ENCODE data around the gene TPRA1. TPM values are rescaled to one million over a fixed set of nuclear protein-coding genes. Genes with fewer than 3 reads are reported as not detected.

TPRA1 gene
- polyA plus RNA-seq (2013, experiment 1 of 2; ENCODE audit: insufficient read length), result 37.0 TPM
- polyA plus RNA-seq (2013, experiment 2 of 2; ENCODE audit: insufficient read length), result 25.8 TPM

DNA sequence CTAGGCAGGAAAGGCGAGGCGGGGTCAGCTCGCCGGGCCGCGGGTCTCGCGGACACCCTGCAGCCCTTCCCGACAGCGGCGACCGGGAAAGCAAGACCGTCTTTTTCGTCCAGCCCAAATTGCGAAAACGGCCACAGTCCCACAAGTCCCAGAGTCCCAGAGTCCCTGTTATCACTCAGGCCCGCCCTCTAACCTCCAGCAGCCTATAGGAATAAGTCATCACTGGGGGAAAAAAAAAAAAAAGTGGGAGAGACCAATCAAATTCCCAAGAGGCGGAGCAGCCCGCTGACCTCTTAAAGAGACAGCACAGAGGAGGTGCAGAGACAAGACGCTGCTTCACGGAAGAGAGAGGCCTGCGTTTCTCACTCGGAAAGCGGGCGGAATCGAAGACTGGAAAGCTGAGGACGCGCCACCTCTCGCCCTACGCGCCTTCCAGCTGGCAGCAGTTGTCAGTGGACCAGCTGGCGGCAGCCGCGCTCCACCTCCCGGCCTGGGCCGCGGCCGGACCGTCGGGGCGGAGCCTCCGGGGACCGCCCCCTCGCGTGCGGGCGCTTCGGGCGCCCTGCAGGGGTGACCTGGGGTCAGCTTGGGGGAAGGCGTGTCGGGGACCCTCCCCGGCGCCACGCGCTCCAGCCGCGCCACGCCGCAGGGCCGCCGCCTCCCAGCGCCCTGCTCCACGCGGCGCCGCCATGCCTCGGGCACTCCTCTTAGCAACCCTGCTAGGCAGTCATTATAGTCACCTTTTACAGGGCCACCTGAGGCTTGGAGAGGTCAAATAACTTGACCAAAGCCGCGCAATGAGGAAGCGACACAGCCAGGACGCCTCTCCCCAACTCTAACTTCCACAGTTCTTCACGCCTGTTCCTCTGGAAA is at the start of gene TPRA1:
TPRA1 (minus strand) TSS at position 141 of the 873 bp plus-strand sequence. CDS start 10,587 bp downstream, outside the sequence.
- peak; percentile 98 for DNase-seq

GRCh38 chr3:127640042-127640355 is 49.5 kb upstream of the TPRA1 start:
- DNase-seq, result no peak

GRCh38 chr3:127639173-127640041 is 48.9 kb upstream of the TPRA1 start:
- peak; percentile 37 for DNase-seq

DNA sequence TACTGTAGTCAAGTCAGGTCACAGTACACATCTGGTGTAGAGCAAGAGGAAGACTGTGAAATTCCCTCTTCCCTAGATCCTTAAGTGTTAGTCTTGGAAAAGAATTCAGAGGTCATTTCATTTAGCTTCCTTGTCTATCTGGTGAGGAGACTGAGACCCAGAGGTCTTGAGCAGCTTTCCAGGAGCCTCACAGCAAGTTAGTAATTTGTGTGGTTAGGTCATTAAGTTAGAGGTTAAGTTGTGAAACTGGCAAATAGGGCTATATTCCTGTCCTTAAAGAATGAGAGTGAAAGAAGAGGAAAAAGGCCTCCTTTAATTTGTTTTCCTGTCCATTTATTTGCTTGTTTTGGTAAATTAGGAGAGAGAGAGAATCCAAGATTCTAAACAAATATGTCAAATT is 47.4 kb upstream of the TPRA1 start:
- DNase-seq, result no peak

- DNase-seq, result peak; percentile 38
These were observed 47.0 kb upstream of the TPRA1 start for GRCh38 chr3:127637546-127637945.

GRCh38 chr3:127634653-127635052 is 44.1 kb upstream of the TPRA1 start:
- DNase-seq, result no peak

DNA sequence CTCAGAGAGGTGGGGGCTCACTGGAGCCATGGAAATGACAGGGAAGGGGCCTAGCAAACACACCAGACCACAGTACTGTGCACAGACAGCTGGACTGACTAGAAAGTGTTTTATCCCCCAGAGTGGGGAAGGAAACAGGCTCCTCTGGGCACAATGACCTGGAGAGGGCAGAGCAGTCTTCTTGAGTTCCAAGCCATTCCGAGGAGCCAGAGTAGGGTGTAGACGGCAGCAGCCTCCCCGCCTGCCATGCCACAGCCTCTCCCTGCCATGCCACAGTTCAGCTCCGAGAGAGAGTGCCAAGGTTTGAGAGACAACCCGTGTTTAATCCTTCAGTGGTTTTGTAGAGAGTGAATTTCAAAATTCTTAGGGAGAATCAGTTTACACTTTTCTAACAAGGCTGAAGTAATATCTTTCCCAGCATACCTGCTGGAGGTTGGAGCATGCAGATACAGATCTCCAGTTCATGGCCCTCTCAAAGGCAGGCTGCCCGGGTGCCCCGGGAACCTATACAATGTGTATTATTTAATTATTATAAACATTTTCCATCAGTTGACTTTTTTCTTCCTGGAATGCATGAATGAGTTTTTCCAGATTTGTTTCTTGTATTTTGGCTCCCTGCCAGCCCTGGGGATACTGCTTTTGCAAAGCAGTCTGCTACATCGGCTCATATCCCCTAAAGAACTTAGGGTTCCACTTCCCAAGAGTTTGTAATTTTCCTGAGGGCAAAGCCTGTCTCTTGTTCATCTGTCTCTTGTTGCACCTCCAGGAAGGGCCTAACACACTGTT is 41.7 kb upstream of the TPRA1 start:
- DNase-seq, result no peak

GRCh38 chr3:127630811-127631714 is 40.5 kb upstream of the TPRA1 start:
- no peak for DNase-seq

- no peak for DNase-seq
These were observed 39.2 kb upstream of the TPRA1 start for GRCh38 chr3:127629467-127630403.

DNA sequence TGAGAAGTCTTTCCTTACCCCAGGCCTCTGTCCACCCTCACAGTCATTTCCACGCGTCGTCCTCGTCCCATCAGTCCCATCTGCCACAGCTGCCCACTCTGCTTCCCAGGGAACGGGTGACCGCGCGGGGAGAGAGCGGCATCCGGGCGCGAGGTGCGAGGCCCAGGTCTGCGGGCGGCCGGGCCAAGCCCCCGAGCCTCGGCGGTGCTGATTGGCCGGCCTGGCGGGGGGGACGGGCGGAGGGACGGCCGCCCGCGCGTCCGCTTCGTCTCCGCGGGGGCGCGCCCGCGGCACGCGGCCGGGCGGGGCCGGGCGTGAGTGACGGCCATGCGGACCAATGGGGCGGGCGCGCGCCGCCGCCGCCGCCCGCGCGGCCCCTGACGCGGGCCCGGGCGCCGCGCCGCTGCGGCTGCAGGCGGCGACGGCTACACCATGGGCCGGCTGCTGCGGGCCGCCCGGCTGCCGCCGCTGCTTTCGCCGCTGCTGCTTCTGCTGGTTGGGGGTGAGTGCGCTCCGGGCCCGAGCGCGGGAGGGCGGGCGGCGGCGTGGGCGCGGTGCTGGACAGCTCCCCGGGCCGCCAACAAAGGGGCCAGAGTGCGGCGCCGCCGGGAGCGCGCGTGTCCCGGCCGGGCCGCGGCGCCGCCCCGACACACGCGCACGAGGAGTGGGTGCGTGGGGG is 38.4 kb upstream of the TPRA1 start, which contains the start of gene PODXL2:
PODXL2 (plus strand) TSS at position 398 of the 679 bp plus-strand sequence; CDS start at position 433, 35 bp downstream.
- DNase-seq, result peak; percentile 64

GRCh38 chr3:127628426-127628787 is 37.9 kb upstream of the TPRA1 start:
- no peak for DNase-seq

- DNase-seq, result peak; percentile 30
These were observed 35.3 kb upstream of the TPRA1 start for GRCh38 chr3:127625821-127626220.

- DNase-seq, result no peak
These were observed 33.5 kb upstream of the TPRA1 start for GRCh38 chr3:127624063-127624462.

DNA sequence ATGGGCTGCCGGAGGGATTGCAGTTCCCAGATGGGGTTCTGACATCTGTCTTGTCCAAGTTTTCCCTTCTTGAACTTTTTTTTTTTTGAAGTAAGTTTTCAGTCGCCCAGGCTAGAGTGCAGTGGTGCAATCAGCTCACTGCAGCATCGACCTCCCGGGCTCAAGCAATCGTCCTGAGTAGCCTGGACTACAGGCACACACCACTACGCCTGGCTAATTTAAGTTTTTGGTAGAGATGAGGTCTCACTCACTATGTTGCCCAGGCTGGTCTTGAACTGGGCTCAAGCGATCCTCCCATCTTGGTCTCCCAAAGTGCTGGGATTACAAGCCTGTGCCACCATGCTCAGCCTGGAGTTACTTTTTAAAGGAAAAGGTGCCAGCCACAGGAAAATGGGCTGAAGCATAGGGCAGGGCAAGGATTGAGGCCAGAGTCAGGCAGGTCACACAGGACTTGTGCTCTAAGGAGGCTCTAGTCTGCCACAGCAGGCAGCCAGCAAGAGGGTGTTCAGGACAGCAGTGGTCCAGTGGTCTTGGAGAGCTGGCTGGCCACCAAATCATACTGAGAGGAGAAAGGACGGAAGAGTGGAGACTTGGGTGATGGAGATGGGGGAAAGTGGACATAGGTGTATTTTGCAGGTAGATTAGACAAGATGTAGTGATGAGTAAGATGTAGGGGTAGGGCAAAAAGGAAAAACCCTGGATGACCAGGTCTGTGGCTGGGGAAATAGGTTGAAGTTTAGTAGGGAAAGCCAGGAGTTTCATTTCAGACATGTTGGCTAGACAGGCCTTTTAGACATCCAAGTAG is 32.4 kb upstream of the TPRA1 start:
- DNase-seq, result no peak

GRCh38 chr3:127622031-127622430 is 31.5 kb upstream of the TPRA1 start:
- no peak for DNase-seq

DNA sequence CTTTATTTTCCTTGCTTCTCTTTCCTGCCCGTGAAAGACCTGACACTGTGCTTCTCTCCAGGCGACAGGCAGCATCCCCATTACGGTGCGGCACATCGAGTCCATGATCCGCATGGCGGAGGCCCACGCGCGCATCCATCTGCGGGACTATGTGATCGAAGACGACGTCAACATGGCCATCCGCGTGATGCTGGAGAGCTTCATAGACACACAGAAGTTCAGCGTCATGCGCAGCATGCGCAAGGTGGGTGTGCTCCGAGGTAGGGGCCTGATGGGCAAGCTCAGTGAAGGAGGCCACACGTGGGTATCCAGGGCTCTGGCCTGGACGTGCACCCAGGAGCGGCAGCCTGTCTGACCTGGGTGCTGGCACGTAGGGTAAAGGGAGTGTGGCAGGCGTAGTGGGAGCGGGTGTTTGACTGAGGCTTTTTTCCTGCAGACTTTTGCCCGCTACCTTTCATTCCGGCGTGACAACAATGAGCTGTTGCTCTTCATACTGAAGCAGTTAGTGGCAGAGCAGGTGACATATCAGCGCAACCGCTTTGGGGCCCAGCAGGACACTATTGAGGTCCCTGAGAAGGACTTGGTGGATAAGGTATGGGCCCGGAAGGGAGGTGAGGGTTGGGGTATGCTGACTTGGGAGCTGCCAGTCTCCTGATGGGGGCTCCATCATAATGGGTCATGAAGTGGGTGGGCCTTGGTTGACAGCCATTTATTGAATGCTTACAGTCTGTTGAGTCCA is 30.3 kb upstream of the TPRA1 start:
- DNase-seq, result no peak

- no peak for DNase-seq
These were observed 28.4 kb upstream of the TPRA1 start for GRCh38 chr3:127618891-127619290.

Data from fibroblast of skin of back (primary cell).